Vagina (tissue), 2 donors: ENCODE results near the gene WDR70.

Experiments
- CTCF ChIP-seq, 3 experiments: fragments of 450-650 bp in 2 of 3; fragments of 200-600 bp in 1 of 3; sonication (generic) in 1 of 3; IDR thresholded peaks; one replicate each; pipeline ENCODE4 v1.5.1; 2017 to 2019; ENCODE audit warnings: antibody characterized with exemption in 3 of 3, mild to moderate bottlenecking in 2 of 3, moderate library complexity in 2 of 3
- POLR2A ChIP-seq, 2 donors: fragments of 450-650 bp; IDR thresholded peaks; one replicate each; pipeline ENCODE4 v1.6.1; 2017; ENCODE audit warnings: antibody characterized with exemption in 2 of 2, mild to moderate bottlenecking in 2 of 2, moderate library complexity in 2 of 2
- POLR2AphosphoS5 ChIP-seq, 2 donors: sonication (generic); formaldehyde crosslinking; IDR thresholded peaks; one replicate each; pipeline ENCODE4 v1.9.0; 2017; ENCODE audit warnings: antibody characterized with exemption in 2 of 2, mild to moderate bottlenecking in 2 of 2, low read depth in 1 of 2; ENCODE audit not compliant: insufficient read depth in 1 of 2

- no peak for TF ChIP-seq CTCF (IDR thresholded peaks at IDR 0.05)
- TF ChIP-seq POLR2A (IDR thresholded peaks at IDR 0.05), result no peak
- no peak for TF ChIP-seq POLR2AphosphoS5 (IDR thresholded peaks at IDR 0.05; ENCODE audit: insufficient read depth in 1 of 2, low read depth in 1 of 2)
Measured at GRCh38 chr5:37606632-37607248, 227.6 kb downstream of the WDR70 start.
